GM06990 (cell line): ENCODE measurements around the gene GJA1.
"Not testable (repeated sequence)": the region's sequence is repeated elsewhere in the genome, so short reads cannot be mapped to it uniquely, and the experiment has no call there.

Source experiments
- DNase-seq: peaks from one replicate; pipeline ENCODE4 v3.0.0-alpha.2; 2011; ENCODE audit not compliant: insufficient read length; ENCODE audit errors: extremely low read depth
- H3K27me3 ChIP-seq: replicated peaks from 2 replicates; pipeline ENCODE4 v1.6.0; 2011; ENCODE audit warnings: low read length; ENCODE audit not compliant: control insufficient read depth, insufficient read depth
- H3K36me3 ChIP-seq: 2 replicates; pipeline ENCODE4 v1.5.1; 2011; ENCODE audit warnings: low read length; ENCODE audit not compliant: control insufficient read depth, insufficient read depth
- H3K4me3 ChIP-seq: replicated peaks from 2 replicates; pipeline ENCODE4 v1.5.1; 2011; ENCODE audit warnings: low read depth, mild to moderate bottlenecking, control low read depth, low read length
- CTCF ChIP-seq: IDR thresholded peaks from 2 replicates; pipeline ENCODE4 v1.5.1; 2011; ENCODE audit warnings: low read length, control low read depth, mild to moderate bottlenecking, inconsistent platforms; ENCODE audit not compliant: insufficient read depth, poor library complexity, severe bottlenecking

Gene GJA1

GRCh38 chr6:121418346-121418745 is 17.1 kb upstream of the GJA1 start:
- no peaks in the 10 kb centered on the region for H3K27me3 ChIP-seq
- H3K4me3 ChIP-seq, result no peak overlapping the region
- TF ChIP-seq CTCF, result no peak
- no peaks in the 10 kb centered on the region for H3K36me3 ChIP-seq
- DNase-seq, result no peak

GRCh38 chr6:121426686-121427085 is 8.8 kb upstream of the GJA1 start:
- Histone ChIP-seq H3K4me3 (no peak overlapping the region), H3K27me3 (no peaks in the 10 kb centered on the region), H3K36me3 (no peaks in the 10 kb centered on the region)
- DNase-seq, result no peak
- no peak for TF ChIP-seq CTCF

GRCh38 chr6:121428872-121429756 is 6.3 kb upstream of the GJA1 start:
- no peak overlapping the region for H3K4me3 ChIP-seq
- no peak for DNase-seq
- TF ChIP-seq CTCF, result no peak
- H3K27me3 ChIP-seq, result no peaks in the 10 kb centered on the region
- no peaks in the 10 kb centered on the region for H3K36me3 ChIP-seq

GRCh38 chr6:121430514-121431460 is 4.7 kb upstream of the GJA1 start:
- Histone ChIP-seq H3K4me3 (no peak overlapping the region), H3K27me3 (no peaks in the 10 kb centered on the region), H3K36me3 (no peaks in the 10 kb centered on the region)
- peak; percentile 20 for TF ChIP-seq CTCF
- DNase-seq, result no peak

- not testable (repeated sequence) for H3K4me3 ChIP-seq, DNase-seq, H3K36me3 ChIP-seq, H3K27me3 ChIP-seq
Measured at GRCh38 chr6:121431776-121432175, 3.7 kb upstream of the GJA1 start.
